ENCODE data around the gene SLC2A4RG. TPM values are rescaled to one million over a fixed set of nuclear protein-coding genes. Genes with fewer than 3 reads are reported as not detected.

The SLC2A4RG gene
- total and polyA plus RNA-seq, 2 of the 13 experiments (the other 11 are each of a cell fraction or from before 2014, with no cell fraction given) = 91.4 to 95.9 TPM

DNA sequence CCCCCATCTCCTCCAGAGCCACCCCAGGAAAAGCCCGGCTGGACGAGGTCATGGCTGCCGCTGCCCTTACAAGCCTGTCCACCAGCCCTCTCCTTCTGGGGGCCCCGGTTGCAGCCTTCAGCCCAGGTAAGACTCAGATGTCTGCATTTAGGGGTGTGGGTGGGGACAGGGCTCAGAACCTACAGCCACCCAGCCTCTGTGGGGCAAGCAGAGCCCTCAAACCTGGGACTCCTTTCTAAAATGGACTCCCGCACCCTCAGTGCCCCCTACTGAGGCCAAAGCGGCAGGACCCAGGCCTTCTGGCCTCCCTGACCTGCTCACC, 1.7 kb downstream of the SLC2A4RG start (continued):
- TF ChIP-seq CENPX (CRISPR knock-in tag; IDR thresholded peaks at IDR 0.05) = no peak
- TF ChIP-seq, protein P1, sequence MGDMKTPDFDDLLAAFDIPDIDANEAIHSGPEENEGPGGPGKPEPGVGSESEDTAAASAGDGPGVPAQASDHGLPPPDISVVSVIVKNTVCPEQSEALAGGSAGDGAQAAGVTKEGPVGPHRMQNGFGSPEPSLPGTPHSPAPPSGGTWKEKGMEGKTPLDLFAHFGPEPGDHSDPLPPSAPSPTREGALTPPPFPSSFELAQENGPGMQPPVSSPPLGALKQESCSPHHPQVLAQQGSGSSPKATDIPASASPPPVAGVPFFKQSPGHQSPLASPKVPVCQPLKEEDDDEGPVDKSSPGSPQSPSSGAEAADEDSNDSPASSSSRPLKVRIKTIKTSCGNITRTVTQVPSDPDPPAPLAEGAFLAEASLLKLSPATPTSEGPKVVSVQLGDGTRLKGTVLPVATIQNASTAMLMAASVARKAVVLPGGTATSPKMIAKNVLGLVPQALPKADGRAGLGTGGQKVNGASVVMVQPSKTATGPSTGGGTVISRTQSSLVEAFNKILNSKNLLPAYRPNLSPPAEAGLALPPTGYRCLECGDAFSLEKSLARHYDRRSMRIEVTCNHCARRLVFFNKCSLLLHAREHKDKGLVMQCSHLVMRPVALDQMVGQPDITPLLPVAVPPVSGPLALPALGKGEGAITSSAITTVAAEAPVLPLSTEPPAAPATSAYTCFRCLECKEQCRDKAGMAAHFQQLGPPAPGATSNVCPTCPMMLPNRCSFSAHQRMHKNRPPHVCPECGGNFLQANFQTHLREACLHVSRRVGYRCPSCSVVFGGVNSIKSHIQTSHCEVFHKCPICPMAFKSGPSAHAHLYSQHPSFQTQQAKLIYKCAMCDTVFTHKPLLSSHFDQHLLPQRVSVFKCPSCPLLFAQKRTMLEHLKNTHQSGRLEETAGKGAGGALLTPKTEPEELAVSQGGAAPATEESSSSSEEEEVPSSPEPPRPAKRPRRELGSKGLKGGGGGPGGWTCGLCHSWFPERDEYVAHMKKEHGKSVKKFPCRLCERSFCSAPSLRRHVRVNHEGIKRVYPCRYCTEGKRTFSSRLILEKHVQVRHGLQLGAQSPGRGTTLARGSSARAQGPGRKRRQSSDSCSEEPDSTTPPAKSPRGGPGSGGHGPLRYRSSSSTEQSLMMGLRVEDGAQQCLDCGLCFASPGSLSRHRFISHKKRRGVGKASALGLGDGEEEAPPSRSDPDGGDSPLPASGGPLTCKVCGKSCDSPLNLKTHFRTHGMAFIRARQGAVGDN (CRISPR knock-in tag; IDR thresholded peaks at IDR 0.05) = peak; percentile 61; the same call in 1 of the 2 replicates
- no peak; the same call in 1 of the 2 replicates for TF ChIP-seq ZSCAN31 (CRISPR knock-in tag; IDR thresholded peaks at IDR 0.05; ENCODE audit: low read depth)
- TF ChIP-seq, protein P2, sequence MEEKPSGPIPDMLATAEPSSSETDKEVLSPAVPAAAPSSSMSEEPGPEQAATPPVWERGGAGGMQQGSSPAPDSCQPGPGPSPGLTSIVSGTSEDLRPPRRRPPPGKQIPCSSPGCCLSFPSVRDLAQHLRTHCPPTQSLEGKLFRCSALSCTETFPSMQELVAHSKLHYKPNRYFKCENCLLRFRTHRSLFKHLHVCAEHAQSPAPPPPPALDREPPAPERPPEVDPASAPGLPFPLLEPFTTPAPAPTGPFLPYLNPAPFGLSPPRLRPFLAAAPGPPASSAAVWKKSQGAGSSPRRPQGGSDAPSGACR (CRISPR knock-in tag; IDR thresholded peaks at IDR 0.05) = peak; percentile 13; the same call in 1 of the 2 replicates
- TF ChIP-seq, protein P3, sequence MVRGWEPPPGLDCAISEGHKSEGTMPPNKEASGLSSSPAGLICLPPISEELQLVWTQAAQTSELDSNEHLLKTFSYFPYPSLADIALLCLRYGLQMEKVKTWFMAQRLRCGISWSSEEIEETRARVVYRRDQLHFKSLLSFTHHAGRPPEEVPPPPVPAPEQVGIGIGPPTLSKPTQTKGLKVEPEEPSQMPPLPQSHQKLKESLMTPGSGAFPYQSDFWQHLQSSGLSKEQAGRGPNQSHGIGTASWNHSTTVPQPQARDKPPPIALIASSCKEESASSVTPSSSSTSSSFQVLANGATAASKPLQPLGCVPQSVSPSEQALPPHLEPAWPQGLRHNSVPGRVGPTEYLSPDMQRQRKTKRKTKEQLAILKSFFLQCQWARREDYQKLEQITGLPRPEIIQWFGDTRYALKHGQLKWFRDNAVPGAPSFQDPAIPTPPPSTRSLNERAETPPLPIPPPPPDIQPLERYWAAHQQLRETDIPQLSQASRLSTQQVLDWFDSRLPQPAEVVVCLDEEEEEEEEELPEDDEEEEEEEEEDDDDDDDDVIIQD (CRISPR knock-in tag; IDR thresholded peaks at IDR 0.05; ENCODE audit: low read depth) = no peak
- TF ChIP-seq ZNF354B (CRISPR knock-in tag; IDR thresholded peaks at IDR 0.05) = 0 out of 2 replicates have a peak, but pooled peaks have one; percentile 35
- TF ChIP-seq SOX13 (IDR thresholded peaks at IDR 0.05) = no peak
- TF ChIP-seq SOX13 (CRISPR knock-in tag; conservative IDR thresholded peaks at IDR 0.05 in 1 of 2, IDR thresholded peaks at IDR 0.05 in 1 of 2) = 0 out of 4 replicates have a peak, but pooled peaks of 1 of the 2 experiments have one; percentile 67
- 0 out of 2 replicates have a peak, but pooled peaks have one; percentile 14 for TF ChIP-seq CHD4 (IDR thresholded peaks at IDR 0.05; ENCODE audit: borderline replicate concordance, low read length)
- 0 out of 2 replicates have a peak, but pooled peaks have one; percentile 20 for TF ChIP-seq ZNF724P (CRISPR knock-in tag; IDR thresholded peaks at IDR 0.05; ENCODE audit: borderline replicate concordance)
- peak; percentile 8; the same call in 1 of the 2 replicates for TF ChIP-seq ZNF224 (CRISPR knock-in tag; IDR thresholded peaks at IDR 0.05)
- TF ChIP-seq NFIB (CRISPR knock-in tag; IDR thresholded peaks at IDR 0.05; ENCODE audit: borderline replicate concordance) = 0 out of 2 replicates have a peak, but pooled peaks have one; percentile 67
- no peak for TF ChIP-seq RFX1 (IDR thresholded peaks at IDR 0.05)
- TF ChIP-seq ZSCAN29 (CRISPR knock-in tag; conservative IDR thresholded peaks at IDR 0.05) = no peak

Data from HepG2 (cell line).